GM18858 (cell line): ENCODE data around the gene SBF2.

Experiments used
- ATAC-seq: cut with Tn5 transposase; IDR thresholded peaks from one replicate; pipeline ENCODE4 v1.9.1; 2021; ENCODE audit not compliant: unreplicated experiment

Gene SBF2

DNA sequence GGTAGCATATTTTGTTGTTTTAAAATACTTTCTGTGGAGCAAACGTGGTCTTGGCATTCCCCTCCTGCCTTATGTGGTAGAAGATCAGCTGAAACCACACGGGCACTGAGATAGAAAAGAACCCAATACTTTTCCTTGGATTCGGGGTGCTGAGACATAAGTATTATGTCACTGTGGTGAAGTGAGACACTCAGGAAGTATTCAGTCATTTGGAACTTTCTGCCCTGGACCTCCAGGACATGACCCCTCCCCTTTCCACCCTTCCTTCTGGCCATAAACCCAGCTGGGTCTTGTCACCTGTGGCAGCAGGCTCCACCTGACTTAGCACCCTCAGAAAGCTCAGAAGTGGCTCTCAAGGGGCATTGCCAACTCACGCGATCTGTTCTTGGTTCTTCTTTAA is 506.8 kb downstream of the SBF2 start:
- ATAC-seq: no peak

DNA sequence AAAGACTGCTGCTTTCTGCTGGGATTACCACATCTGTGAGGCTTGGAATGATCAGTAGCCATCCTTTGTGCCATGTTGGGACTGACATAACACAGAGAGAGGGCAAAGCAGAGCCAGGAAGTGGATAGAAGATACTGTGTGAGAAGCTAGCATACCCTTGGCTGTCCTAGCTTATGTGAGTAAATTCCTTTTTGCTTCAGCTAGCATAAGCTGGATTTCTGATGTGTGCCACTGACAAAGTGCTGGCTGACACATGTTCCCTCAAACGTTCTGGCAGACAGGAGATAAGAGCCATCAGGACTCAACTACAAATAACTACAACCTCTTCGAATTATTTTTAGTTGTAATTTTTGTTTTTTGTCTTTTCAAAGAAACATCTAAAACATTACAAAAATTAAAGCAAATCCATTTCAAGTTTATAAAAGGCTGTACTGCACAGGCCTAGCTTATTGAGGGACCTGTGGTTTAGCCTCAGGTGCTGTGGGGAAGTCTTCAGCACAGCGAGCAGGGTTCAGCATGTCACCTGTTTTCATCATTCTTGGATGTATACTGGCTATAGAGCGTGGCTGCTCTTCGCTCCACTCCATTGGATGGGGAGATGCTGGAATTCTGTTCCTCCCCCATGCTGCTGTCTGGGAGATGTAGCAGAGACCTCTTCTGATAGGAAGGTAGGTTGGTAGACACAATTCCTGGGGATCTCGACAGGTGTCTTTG is 509.3 kb downstream of the SBF2 start:
- ATAC-seq: no peak

DNA sequence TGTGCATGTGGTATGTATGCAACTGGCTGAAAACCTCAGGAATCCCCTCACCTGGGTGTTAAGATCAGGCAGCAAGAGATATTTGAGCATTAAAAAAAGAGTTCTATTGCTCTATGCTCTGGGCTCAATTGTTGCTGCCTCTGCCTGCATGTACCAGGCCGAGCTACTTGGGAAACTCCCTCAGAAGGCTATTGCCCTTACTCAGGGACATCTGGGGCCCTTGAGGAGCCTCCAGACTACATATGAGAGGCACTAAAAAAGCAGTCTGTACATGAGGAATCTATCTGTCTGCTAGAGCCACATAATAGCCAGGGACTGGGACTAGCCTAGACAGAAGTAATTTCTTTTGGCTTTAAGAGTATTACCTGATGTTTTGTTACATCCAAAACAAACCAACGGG is 510.0 kb downstream of the SBF2 start:
- no peak for ATAC-seq

- ATAC-seq: no peak
Observed at GRCh38 chr11:9780929-9781328, 513.1 kb downstream of the SBF2 start.

- no peak for ATAC-seq
Observed at GRCh38 chr11:9777525-9777924, 516.5 kb downstream of the SBF2 start.

DNA sequence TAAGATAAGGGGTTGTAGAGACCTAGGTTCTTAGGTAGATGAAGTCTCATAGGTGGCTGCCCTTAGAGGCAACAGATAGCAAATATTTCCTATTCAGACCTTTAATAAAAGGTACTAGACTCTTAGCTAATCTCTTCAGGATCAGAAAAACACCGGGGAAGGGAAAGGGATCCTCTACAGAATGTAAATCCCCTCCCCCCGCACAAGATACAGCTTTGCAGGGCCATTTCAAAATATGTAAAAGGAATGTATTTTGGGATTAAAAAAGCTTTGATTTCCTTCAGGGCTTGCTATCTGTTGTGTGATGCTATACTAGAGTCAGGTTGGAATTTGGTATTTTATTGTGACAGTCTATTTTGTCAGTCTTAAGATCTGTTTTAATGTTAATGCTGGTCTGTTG is 517.0 kb downstream of the SBF2 start:
- no peak for ATAC-seq

- no peak for ATAC-seq
Observed at GRCh38 chr11:9776203-9776602, 517.8 kb downstream of the SBF2 start.

DNA sequence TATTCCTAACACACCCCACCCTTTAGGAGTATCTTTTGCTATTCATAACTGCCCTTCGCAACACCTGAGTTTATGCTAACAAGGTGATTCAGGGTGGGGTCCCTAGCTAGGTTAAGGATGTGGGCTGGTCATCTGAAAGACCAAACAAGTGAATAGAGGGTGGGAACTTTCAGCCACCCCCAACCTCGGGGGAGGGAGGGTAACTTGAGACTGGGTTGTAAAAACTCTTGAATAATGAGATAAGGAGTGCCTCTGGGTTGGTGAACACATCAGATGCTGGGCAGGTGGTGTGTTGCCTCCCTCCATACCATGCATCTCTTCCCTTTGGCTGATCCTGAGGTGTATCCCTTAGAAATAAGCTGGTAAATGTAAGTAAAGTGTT is 518.6 kb downstream of the SBF2 start:
- no peak for ATAC-seq

DNA sequence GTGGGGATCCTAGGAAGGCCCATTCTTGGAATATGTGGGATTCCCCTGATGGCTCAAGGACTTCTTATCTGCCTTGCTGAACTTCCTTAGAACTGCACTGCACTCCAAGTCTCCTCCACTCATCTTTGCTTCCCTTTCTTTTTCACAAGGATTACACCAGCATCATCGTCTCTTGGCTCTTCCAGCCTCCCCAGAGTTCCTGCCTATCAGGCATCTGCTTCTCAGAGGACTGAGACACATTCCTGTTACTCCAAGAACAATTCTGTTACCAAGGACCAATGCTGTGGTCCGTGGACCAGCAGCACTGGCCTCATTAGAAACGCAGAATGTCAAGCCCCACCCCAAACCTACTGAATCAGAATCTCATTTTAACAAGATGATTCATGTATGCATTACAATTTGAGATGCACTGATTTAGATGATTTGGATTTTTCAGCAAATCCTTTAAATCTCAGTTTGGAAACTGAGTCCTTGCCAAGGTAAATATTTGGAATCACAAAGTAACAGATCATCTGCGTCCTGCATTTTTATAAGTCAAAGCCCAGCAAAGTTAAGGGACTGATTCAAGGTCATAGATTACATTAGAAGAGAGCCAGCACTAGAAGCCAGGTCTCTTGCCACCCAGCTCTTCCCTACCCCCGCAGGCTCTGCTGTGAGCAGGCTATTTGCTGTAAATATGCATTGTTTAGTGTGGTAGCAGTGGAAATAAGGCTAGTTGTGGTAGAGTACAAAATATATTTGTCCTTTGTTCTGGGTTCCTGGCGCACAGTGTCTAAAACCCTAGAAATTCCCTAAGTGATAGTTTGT is 519.2 kb downstream of the SBF2 start:
- no peak for ATAC-seq

GRCh38 chr11:9774109-9774508 is 519.9 kb downstream of the SBF2 start:
- no peak for ATAC-seq

GRCh38 chr11:9773524-9773923 is 520.5 kb downstream of the SBF2 start:
- ATAC-seq: no peak

DNA sequence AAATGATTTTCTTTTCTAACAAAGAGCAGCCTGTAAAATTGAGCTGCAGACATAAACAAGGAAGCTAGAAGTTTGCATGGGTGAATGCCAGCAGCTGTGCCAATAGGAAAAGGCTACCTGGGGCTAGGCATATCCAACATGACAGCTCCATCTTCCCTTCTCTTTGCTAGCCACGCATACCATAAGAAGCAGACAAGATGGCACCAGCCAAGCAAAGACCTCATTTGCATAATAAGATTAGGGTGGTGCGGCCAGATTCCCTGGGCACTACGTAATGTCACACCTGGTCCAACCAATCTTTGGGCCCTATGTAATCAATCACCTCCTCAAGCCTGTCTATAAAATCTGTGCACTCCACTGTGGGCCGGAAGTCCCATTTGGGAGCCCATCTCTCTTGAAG is 521.8 kb downstream of the SBF2 start:
- ATAC-seq: no peak

GRCh38 chr11:9771071-9771511 is 522.9 kb downstream of the SBF2 start:
- no peak for ATAC-seq

GRCh38 chr11:9769621-9770020 is 524.4 kb downstream of the SBF2 start:
- no peak for ATAC-seq

DNA sequence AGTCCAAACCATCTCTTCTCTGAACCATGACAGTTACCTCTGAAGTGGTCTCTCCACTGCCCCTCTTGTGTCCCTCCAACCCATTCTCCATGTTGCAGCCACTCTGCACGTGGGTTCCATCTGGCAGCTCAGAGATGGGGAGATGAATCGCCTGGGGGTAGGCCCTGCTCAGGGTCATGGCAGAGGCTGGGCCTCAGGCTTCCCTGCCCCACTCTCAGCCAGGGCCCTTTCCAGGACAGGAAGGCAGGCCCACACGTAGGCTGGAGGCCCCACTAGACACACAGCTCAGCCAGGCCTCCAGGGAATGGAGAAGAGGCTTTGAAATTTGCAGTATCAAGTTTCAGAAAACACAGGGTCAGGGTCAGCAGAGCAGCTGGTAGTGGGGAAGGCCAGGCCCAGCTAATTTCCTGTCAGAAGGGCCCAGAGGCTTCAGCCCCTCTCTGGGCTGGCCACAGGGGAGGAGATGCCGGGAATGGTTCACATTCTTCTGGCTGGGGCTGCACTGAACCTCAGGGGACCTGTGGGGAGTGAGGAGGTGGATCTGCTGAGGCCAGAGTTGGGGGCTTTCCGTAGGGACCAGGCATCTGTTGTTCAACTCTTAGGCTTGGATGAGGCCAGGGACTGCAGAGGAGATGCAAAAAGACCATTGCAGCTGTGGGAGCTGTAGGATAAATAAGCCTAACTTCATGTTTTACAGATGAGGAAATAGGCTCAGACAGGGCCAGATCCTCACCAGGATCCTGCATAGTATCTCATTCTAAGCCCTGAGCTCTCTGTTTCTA is 528.5 kb downstream of the SBF2 start:
- ATAC-seq: no peak

DNA sequence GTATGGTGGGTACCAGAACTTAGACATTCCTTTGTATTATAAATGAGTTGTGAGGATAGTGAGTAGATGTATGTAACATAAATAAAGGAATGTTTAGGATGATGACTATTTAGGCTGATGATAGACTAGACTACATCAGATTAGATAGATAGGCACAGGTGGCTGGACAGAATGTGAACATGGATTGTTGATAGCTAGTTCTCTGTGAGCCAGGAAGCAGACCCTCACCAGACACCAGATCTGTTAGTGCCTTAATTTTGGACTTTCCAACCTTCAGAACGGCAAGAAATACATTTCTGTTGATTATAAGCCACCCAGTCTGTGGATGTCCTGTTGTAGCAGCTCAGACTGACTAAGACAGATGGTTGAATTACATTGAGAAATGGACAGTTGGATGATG is 530.7 kb downstream of the SBF2 start:
- no peak for ATAC-seq

DNA sequence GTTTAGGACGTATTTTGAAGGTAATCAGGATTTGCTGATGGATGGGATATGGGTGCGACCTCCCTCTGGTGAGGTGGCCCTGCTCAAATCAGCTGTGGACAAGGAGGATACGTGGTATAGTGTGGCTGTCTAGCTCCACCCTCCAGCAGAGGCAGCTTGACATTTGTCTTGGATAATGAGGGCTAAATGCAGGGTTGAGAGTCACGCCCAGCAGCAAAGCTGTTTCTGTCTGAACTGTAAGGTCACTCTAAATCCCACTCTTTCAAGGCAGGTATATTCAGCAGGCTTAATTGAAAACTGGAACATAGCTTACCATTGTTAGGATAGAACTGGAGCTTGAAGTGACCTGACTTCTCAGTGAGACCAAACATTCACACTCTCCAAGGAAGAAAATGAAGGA is 531.5 kb downstream of the SBF2 start:
- ATAC-seq: no peak

- no peak for ATAC-seq
Observed at GRCh38 chr11:9761441-9761945, 532.5 kb downstream of the SBF2 start.

DNA sequence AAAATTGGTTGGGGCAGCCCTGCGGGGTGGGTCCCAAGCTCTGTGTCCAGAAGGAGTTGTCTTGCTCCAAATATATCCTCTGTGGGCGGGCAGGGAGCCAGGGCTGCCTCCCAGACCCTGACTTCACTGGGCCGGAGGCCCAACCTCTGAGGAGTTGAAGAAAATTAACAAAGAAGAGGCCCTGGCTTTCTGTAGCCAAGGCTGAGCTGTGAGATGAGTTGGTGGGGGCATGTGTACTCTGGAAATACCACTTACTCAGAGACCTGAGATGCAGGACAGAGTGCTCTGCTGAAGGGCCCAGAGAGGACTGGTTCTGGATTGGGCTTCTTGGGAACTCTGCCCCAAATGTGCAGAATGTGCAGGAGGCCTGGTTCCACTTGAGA is 533.8 kb downstream of the SBF2 start:
- no peak for ATAC-seq

GRCh38 chr11:9759519-9760192 is 534.4 kb downstream of the SBF2 start:
- ATAC-seq: peak; percentile 41
